Cardiac fibroblast (primary cell): ENCODE measurements around the gene OPCML.

Experiments
- DNase-seq, 2 donors: peaks; one replicate each; pipeline versions ENCODE4 v3.0.0 to v3.0.0-alpha.2; 2010; ENCODE audit warnings: low read depth in 2 of 2
- H3K4me3 ChIP-seq, 2 donors: replicated peaks in 1 of 2; 1 replicate in 1 of 2; 2 replicates in 1 of 2; pipeline ENCODE4 v1.5.1; 2011; ENCODE audit warnings: low read depth in 2 of 2, low read length in 2 of 2, mild to moderate bottlenecking in 2 of 2, moderate library complexity in 1 of 2
- TF ChIP-seq, protein P1 (sequence below): IDR thresholded peaks from one replicate; pipeline ENCODE4 v1.5.1; 2011; ENCODE audit warnings: low read depth, mild to moderate bottlenecking, low read length, inconsistent platforms

Gene OPCML

DNA sequence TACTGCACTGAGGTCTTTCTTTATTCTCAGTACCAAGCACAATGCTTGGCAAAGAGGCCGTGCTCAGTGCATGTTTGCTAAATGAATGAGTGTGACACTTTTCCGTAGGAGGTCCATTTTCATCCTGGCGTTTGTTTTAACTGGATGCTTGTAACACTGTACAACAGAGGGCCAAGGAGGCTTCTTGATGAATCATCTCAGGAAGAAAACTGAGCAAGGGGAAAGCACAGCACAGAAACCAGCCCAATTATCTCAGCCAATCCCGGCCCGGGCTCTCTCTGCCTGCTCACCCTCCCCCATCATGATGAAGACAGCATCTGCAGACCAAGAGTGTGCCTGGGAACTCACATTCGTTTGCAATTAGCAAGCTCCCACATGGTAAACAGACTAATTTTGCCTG, 570.3 kb downstream of the OPCML start:
- DNase-seq = peak; percentile 15 to 19
- no peak overlapping the region for H3K4me3 ChIP-seq
- TF ChIP-seq, protein P1, sequence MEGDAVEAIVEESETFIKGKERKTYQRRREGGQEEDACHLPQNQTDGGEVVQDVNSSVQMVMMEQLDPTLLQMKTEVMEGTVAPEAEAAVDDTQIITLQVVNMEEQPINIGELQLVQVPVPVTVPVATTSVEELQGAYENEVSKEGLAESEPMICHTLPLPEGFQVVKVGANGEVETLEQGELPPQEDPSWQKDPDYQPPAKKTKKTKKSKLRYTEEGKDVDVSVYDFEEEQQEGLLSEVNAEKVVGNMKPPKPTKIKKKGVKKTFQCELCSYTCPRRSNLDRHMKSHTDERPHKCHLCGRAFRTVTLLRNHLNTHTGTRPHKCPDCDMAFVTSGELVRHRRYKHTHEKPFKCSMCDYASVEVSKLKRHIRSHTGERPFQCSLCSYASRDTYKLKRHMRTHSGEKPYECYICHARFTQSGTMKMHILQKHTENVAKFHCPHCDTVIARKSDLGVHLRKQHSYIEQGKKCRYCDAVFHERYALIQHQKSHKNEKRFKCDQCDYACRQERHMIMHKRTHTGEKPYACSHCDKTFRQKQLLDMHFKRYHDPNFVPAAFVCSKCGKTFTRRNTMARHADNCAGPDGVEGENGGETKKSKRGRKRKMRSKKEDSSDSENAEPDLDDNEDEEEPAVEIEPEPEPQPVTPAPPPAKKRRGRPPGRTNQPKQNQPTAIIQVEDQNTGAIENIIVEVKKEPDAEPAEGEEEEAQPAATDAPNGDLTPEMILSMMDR = no peak

DNA sequence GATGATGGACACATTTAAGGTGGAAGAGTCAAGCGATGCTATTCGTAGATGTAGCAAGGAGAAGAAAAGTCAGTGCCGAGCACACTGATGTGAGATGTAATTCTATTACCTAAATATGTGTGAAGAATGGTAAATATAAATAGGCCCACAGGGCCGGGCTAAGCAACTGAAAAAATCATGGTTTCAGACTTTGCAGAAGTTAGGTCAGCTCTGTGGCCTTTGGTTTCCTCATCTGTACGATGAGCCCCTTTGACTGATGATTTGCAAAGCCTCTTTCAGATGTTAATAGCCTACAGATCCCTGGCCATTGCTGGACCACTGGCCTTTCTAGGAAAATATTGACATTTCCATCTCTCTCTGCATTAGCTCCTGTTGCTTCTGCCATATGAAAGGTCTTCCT, 570.8 kb downstream of the OPCML start:
- H3K4me3 ChIP-seq = no peak overlapping the region
- no peak for DNase-seq
- TF ChIP-seq, protein P1 = no peak

DNA sequence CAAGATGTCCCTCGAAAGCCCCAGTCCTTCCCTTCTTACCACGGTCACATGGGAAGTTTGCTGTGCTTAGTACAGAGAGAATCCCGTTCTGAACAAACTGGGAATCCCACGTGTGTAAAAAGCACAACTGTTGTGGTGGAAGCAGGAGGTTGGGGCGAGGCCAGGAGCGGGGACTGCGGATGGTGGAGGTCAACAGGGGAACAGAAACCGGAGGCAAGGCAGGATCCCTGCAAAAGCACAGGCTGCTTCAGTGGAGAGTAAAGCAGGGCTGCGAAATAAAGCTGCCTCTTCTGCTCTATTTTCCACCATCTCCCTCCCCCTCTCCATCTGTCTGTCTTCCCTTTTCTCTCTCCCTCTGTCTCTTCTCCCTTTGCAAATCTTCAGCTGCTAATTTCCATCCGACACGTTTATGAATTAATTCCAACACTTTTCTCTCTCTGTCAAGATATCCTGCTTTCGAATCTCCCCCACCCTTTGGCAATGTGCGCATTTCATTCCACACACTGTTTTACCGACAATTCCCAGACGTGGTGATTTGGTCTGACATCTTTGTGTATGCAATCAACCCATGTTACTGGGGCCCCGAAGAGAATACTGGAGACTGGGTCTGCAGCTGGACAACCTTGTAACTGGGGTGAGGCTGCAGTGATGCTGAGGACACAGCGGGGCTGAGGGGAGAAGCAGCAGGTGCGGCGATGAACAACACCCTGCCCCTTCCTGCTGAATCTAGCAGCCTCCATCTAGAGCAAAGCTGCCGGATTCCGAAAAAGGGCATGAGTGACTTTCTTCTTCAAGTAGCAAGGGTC, 571.8 kb downstream of the OPCML start:
- no peak for DNase-seq
- TF ChIP-seq, protein P1 = no peak
- H3K4me3 ChIP-seq = no peak overlapping the region

DNA sequence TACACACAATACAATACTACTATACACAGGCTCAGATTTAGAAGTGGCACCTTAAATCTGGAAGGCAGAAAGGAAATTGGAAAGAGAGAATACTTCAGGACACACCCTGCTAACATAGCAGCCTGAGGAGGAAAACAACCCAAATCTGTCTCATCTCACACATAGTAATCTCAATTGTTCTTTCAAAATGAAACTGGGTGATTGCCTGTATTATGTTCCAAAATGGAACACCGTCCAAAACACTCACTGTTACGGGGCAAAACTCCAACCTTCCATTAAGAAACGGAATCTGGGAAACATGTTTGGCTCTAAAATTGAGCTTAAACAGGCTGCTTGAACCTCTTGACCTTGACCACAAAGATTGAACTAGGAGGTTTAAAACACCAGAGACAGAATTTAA, 572.6 kb downstream of the OPCML start:
- H3K4me3 ChIP-seq = no peak overlapping the region
- DNase-seq = no peak
- TF ChIP-seq, protein P1 = no peak

DNA sequence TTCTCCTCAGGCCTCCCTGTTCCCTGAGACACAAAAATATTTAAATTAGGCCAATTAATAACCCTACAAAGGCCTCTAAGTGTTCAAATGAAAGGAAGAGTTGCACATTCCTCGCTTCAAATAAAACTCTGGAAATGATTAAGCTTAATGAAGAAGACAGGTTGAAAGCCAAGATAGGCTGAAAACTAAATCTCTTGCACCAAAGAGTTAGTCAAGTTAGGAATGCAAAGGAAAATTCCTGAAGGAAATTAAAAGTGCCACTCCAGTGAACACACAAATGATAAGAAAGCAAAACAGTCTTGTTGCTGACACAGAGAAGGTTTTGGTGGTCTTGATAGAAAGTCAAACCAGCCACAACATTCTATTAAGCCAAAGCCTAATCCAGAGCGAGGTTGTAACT, 574.4 kb downstream of the OPCML start:
- TF ChIP-seq, protein P1 = no peak
- DNase-seq = no peak
- no peak overlapping the region for H3K4me3 ChIP-seq

DNA sequence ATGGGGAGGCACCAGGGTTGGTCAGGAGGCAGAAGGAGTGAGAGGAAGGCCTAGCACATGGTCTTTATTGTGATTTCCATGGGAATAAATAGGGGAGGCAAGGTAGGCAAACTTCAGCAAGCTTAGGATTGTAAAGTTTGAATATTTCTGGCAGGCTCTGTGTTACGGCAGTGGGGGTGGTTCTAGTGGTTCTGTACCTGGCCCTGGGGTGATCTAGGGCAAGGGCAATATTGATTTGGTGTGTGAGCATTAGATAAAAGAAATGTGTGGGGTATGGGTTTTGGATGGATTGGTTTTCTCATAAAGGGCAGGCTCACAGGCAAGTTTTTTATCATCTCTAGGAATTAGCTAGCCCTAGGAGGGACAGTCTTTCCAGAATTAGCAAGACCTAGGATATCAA, 584.0 kb downstream of the OPCML start:
- TF ChIP-seq, protein P1 = no peak
- no peak for DNase-seq
- no peak overlapping the region for H3K4me3 ChIP-seq

DNA sequence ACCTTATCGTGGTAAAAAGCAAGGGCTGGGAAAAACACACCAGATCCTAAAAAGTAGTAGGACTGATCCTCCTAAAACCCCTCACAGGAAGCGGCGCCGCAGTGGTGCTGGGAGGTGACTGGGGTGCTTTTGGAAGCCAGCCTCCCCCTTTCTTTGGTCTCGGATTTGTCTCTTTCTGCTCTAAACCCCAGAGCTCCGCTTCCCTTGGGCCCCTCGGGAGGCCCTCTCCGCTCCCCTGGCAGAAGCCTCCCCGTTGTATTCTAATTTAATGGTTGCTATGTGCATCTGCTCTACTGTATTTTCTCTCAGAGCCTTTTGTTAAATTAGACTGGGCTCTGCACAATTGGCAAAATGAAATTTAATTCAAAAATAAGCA, 587.7 kb downstream of the OPCML start:
- TF ChIP-seq, protein P1 = no peak
- DNase-seq = no peak
- H3K4me3 ChIP-seq = no peak overlapping the region
